Neutrophil (primary cell): ENCODE results near the gene CTSD.
A peak's percentile ranks its signal among the peaks of the same experiment; 100 is the strongest.

ENCODE experiments used
- H3K27ac ChIP-seq: fragments of 200-600 bp; sonication (generic); 2 replicates; pipeline ENCODE4 v1.5.1; 2016; ENCODE audit warnings: mild to moderate bottlenecking, moderate library complexity
- H3K27me3 ChIP-seq: fragments of 200-600 bp; sonication (generic); 2 replicates; pipeline ENCODE4 v1.6.0; 2016; ENCODE audit warnings: mild to moderate bottlenecking
- H3K36me3 ChIP-seq: fragments of 200-600 bp; sonication (generic); 2 replicates; pipeline ENCODE4 v1.5.1; 2017
- H3K4me1 ChIP-seq, 2 experiments: fragments of 200-600 bp in 1 of 2; sonication (generic) in 1 of 2; 1 replicate in 1 of 2; 2 replicates in 1 of 2; pipeline versions ENCODE4 v1.5.1 to v1.6.1; 2013 to 2016; ENCODE audit warnings: low read depth in 1 of 2, low read length in 1 of 2, mild to moderate bottlenecking in 1 of 2, moderate library complexity in 1 of 2; ENCODE audit not compliant: control insufficient read depth in 1 of 2, insufficient read depth in 1 of 2
- H3K4me3 ChIP-seq, 2 experiments: fragments of 200-600 bp in 1 of 2; sonication (generic) in 1 of 2; 1 replicate in 1 of 2; 2 replicates in 1 of 2; pipeline ENCODE4 v1.5.1; 2013 to 2016; ENCODE audit warnings: low read depth in 1 of 2, low read length in 1 of 2, mild to moderate bottlenecking in 1 of 2, moderate library complexity in 1 of 2
- H3K9me3 ChIP-seq: fragments of 200-600 bp; sonication (generic); 2 replicates; pipeline ENCODE4 v1.5.1; 2016
- CTCF ChIP-seq: fragments of 200-600 bp; sonication (generic); IDR thresholded peaks from 2 replicates; pipeline ENCODE4 v1.5.1; 2016; ENCODE audit warnings: antibody characterized with exemption

The CTSD gene

GRCh38 chr11:1754376-1755150 lies 9.2 kb downstream of the CTSD start:
- Histone ChIP-seq H3K4me3 (peak overlapping the region in 1 of 2 experiments; percentile 99), H3K27ac (peak overlapping the region; percentile 98), H3K9me3 (no peaks in the 10 kb centered on the region), H3K36me3 (peaks cover 88% of the 10 kb centered on the region), H3K27me3 (peaks cover 6% of the 10 kb centered on the region), H3K4me1 (peaks cover 65 to 100% of the 10 kb centered on the region in 2 experiments)
- no peak for TF ChIP-seq CTCF

- H3K36me3 ChIP-seq: peaks cover 81% of the 10 kb centered on the region
- peaks cover 12% of the 10 kb centered on the region for H3K27me3 ChIP-seq
Measured at GRCh38 chr11:1753929-1754305, 9.8 kb downstream of the CTSD start.

GRCh38 chr11:1753229-1753928 lies 10.3 kb downstream of the CTSD start:
- peaks cover 17% of the 10 kb centered on the region for H3K27me3 ChIP-seq
- peaks cover 76% of the 10 kb centered on the region for H3K36me3 ChIP-seq
- H3K27ac ChIP-seq: peak overlapping the region; percentile 98
- no peak overlapping the region for H3K4me3 ChIP-seq
- H3K9me3 ChIP-seq: no peaks in the 10 kb centered on the region
- peaks cover 55 to 100% of the 10 kb centered on the region in 2 experiments for H3K4me1 ChIP-seq
- no peak for TF ChIP-seq CTCF

More at GRCh38 chr11:1753929-1754305, 9.8 kb downstream of the CTSD start:
- no peak overlapping the region for H3K4me3 ChIP-seq
- no peak for TF ChIP-seq CTCF
- H3K9me3 ChIP-seq: no peaks in the 10 kb centered on the region
- peak overlapping the region; percentile 98 for H3K27ac ChIP-seq
- H3K4me1 ChIP-seq: peaks cover 60 to 100% of the 10 kb centered on the region in 2 experiments

GRCh38 chr11:1752907-1753228 lies 10.9 kb downstream of the CTSD start:
- no peak for TF ChIP-seq CTCF
- no peak overlapping the region for H3K4me3 ChIP-seq
- peaks cover 71% of the 10 kb centered on the region for H3K36me3 ChIP-seq
- peaks cover 50 to 100% of the 10 kb centered on the region in 2 experiments for H3K4me1 ChIP-seq
- H3K27ac ChIP-seq: peak overlapping the region; percentile 98
- no peaks in the 10 kb centered on the region for H3K9me3 ChIP-seq
- peaks cover 22% of the 10 kb centered on the region for H3K27me3 ChIP-seq

GRCh38 chr11:1751999-1752906 lies 11.5 kb downstream of the CTSD start:
- Histone ChIP-seq H3K4me3 (no peak overlapping the region), H3K27me3 (peaks cover 28% of the 10 kb centered on the region), H3K4me1 (peaks cover 44 to 100% of the 10 kb centered on the region in 2 experiments), H3K27ac (peak overlapping the region; percentile 98), H3K36me3 (peaks cover 71% of the 10 kb centered on the region), H3K9me3 (no peaks in the 10 kb centered on the region)
- no peak for TF ChIP-seq CTCF
